Umbilical cord (tissue), 2 donors: ENCODE data around the gene ACSL5. TPM values are rescaled to one million over a fixed set of nuclear protein-coding genes. Genes with fewer than 3 reads are reported as not detected.
A peak's percentile ranks its signal among the peaks of the same experiment; 100 is the strongest.

Experiments used
- DNase-seq: peaks from one replicate; pipeline ENCODE4 v3.0.0-alpha.2; 2015; ENCODE audit warnings: low spot score
- total RNA-seq: library from RNA; depleted of rRNA; stranded (reverse); fragments of >200 nt; gene quantifications from one replicate; pipeline ENCODE4 v1.2.3, GENCODE V29; 2014; ENCODE audit warnings: low replicate concordance; ENCODE audit not compliant: insufficient read depth

The ACSL5 gene
- total RNA-seq, 1 donor from 2014 or later = 3.1 TPM

DNA sequence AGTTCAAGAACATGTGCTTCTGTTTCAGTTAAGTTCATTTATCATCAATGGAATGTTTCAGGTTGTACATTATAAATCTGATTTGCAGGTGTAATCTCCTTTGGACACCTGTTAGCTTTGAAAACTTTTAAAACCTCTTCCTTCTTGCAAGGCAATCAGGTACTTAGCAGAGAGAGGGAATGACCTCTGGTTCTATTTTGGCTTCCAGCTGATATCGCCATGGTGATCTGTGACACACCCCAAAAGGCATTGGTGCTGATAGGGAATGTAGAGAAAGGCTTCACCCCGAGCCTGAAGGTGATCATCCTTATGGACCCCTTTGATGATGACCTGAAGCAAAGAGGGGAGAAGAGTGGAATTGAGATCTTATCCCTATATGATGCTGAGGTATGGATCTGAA, 35.4 kb downstream of the ACSL5 start:
- no peak for DNase-seq

DNA sequence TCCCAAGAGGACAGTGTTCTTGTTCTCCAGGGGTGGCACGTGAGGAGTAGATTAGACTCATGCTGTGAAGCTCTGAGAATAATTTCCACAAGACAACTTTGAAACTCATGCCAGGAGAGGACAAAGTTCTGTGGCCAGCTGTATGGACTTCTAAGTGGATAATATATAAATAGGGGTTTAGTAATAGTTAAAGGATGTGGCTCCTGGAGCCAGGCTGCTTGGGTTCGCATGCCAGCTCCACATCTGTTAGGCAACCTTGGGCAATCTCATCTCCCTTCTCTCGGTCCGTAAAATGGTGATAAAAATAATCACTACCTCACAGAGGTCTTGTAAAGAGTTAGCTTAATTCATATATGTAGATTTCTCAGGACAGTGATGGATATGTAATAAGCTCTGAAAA, 35.8 kb downstream of the ACSL5 start:
- no peak for DNase-seq

DNA sequence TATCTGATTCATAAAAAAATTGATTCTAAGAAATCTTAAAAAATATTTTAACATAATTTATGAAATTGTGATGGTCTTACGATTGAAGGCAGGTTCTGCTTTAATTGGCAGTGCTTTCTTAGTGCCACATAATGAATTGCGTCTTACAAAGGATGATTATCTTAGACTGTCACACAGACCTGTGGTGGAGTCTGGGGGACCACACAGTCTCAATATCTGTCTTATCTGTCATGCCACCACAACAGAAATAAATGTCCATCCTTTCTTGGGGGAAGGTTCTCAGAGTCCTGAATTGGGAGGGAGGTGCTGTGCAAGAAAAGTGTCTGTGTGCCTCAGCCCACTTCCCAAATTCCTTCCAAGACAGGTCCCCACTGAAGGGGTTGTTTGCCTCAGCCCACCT, 38.8 kb downstream of the ACSL5 start:
- DNase-seq = no peak

DNA sequence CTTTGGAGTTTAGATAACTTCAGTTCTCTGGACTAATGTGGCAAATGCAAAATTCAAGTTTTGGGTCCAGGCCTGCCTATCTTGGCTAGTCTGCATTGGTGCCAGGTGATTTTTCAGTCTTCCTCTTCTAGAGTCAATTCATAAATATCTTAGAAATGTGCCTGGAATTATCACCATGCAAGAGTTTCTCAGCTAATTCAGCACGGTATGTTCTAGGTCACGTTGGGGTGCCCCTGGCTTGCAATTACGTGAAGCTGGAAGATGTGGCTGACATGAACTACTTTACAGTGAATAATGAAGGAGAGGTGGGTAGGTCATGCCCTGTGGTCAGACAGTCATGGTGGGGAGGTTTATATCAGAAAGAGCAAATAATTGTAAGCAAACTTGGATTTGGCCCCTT, 47.8 kb downstream of the ACSL5 start:
- no peak for DNase-seq

- DNase-seq = no peak
Observed at GRCh38 chr10:112424651-112425050, 50.7 kb downstream of the ACSL5 start.

DNA sequence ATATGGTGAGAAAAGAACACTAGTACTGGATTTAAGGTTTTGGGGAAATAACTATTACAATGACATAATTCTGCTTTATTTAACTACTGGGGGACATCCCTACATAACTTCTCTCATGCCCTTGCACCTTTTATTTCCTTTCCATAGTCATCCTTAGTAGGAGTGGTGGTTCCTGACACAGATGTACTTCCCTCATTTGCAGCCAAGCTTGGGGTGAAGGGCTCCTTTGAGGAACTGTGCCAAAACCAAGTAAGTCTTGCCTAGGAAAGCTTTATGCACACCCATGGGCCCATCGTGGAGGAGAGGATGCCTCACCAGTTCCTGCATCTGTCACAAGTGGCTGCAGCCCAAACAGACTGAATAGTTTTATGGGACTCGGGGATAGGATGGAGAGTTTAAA, 52.2 kb downstream of the ACSL5 start:
- DNase-seq = no peak

GRCh38 chr10:112429147-112429546, 55.2 kb downstream of the ACSL5 start:
- no peak for DNase-seq

- DNase-seq = no peak
Observed at GRCh38 chr10:112429654-112430230, 55.8 kb downstream of the ACSL5 start.

GRCh38 chr10:112433136-112433535, 59.2 kb downstream of the ACSL5 start:
- DNase-seq = no peak

DNA sequence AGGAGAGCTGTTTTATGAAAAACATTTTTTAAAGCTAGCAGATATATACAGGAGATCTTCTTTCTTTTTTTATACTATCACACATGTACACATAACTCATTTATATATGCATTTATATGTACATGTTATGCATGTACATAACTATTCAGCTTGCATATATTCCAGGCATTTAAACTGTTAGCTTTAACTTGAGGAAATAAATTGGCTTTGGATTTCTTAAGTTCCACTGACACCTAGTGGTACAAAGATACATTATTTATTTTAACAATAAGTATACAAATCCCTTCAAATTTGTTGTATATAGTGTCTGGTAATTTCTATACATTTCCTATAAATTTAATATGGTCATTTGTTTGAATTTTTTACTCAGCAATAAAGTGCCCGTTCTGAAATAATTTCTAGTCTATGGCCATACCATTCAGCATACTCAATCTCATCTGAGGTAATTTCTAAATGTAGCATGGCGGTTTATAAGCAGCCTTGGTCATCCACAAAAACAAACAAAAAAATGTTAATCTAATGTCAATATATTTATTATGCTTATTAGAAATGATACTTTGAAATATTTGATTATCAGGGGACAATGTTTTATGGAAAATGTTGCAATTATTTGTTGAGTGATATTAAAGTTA, 61.2 kb downstream of the ACSL5 start:
- DNase-seq = peak; percentile 28

DNA sequence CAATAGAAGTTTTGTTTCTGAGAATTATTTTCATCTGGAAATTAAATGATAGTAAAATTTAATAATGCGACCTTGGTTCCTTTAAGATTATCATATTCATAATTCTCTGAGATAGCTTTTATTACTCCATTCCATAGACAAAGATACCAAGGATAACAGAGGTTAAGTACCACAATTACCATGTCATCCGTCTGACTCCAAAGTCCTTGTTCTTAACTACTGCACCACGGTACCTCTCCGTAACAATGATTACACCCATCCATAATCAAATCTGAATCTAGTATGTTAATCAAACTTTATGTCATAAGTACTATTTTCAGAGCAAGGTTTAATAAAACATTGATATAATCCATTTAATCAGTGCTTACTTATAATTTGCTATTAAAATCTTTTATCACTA, 64.4 kb downstream of the ACSL5 start:
- no peak for DNase-seq

- no peak for DNase-seq
Observed at GRCh38 chr10:112441520-112441919, 67.6 kb downstream of the ACSL5 start.

- no peak for DNase-seq
Observed at GRCh38 chr10:112442063-112442462, 68.1 kb downstream of the ACSL5 start.

DNA sequence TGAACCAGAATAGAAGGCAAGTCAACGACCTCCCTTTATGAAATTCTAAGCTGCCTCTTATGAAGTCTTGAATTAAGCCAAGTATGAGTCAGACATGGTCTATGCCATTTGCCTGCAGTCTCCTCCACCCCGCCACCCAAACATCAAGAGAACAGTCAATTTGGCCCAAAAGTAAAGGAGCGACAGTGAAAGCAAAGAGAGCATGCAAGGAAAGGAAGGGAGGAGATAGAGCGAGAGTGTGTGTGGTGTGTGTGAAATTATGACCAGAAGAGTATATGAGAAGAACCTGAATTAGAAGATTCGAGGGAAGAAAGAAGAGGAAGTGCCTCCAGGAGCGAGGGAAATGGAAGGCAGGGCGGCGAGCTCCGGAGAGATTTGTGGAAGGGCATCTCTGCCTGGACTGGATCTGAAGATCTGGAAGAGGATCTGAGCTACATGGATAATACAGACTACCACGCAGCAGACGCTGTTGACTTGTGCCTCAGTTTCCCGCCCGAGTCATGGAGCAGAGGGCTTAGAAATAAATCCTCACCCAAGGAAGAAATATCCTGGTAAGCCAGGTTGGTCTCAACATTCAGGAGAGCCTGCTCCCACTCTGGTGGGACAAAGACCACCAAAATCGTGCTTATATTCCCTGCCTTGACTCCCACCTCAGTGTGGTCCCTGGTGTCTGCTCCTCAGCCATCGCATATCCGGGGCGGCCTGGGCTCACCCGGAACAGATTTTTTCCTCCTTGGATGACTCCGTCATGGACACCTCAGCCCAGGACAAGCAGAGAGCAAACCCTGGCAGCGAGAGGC, 72.3 kb downstream of the ACSL5 start:
- no peak for DNase-seq

DNA sequence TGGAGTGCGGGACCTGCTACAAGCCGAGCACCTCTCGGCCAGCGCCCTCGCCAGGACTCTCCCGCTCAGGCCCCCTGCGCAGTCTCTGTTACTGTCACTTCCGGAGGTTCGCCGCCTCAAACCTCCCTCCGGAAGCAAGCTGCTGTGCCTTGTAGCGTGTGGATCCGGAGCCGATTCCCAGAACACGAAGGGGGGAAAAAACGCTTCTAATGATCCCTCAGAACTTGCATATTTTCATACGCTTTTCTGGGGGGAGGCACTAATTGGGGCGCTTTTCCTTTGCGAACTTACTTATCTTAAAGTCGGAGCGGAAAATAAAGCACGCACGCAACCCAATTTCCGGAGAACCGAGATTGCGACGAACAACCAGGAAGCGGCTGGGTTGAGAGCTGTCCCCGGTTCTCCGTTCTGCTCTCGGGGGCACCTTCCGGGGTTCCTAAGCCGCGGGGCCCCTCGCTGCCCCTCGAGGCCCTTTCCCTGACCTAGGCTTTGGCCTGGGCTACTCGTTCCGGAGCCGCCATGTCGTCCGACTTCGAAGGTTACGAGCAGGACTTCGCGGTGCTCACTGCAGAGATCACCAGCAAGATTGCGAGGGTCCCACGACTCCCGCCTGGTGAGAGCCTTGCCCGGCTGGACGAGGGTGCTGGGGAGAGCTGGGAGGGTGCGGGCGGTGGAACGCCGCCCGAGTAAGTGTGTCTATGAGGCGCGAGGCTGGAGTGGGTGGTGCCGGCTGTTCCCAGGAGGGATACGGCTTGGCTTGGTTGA, 73.1 kb downstream of the ACSL5 start, which contains the start of the genes VTI1A and ZDHHC6:
Gene VTI1A, plus strand, starts transcription at position 361 of the 765 bp plus-strand sequence. Its CDS starts 159 bp downstream, at position 520.
Gene ZDHHC6, minus strand, starts transcription at position 60 of the 765 bp plus-strand sequence. CDS start 1,478 bp downstream, outside the sequence.
- DNase-seq = peak; percentile 84

DNA sequence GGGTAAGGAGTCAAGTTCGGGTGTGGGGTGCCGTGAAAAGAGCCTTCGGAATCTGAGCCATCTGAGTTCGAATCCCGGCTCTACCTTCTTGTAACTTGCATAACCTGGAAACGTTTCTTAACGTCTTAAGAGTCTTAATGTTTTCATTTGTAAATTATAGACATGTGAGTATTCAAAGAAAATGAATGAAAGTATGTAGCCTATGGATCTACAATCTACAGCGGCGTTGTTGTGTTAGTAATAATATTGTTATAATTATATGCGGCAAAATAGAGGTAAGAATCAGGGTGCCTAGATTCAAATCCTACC, 73.7 kb downstream of the ACSL5 start:
- no peak for DNase-seq

GRCh38 chr10:112448888-112449287, 75.0 kb downstream of the ACSL5 start:
- no peak for DNase-seq

GRCh38 chr10:112454910-112455779, 81.2 kb downstream of the ACSL5 start:
- no peak for DNase-seq

GRCh38 chr10:112456533-112456932, 82.6 kb downstream of the ACSL5 start:
- DNase-seq = no peak

GRCh38 chr10:112460366-112460765, 86.5 kb downstream of the ACSL5 start:
- no peak for DNase-seq
